Superior temporal gyrus (tissue), 1 donor: ENCODE data around the gene COL4A5.
A peak's percentile ranks its signal among the peaks of the same experiment; 100 is the strongest.
"Not testable (repeated sequence)": the region's sequence is repeated elsewhere in the genome, so short reads cannot be mapped to it uniquely, and the experiment has no call there.

Source experiments
- DNase-seq: peaks from one replicate; pipeline ENCODE4 v3.0.0-alpha.2; 2016; ENCODE audit errors: extremely low spot score

Gene COL4A5

DNA sequence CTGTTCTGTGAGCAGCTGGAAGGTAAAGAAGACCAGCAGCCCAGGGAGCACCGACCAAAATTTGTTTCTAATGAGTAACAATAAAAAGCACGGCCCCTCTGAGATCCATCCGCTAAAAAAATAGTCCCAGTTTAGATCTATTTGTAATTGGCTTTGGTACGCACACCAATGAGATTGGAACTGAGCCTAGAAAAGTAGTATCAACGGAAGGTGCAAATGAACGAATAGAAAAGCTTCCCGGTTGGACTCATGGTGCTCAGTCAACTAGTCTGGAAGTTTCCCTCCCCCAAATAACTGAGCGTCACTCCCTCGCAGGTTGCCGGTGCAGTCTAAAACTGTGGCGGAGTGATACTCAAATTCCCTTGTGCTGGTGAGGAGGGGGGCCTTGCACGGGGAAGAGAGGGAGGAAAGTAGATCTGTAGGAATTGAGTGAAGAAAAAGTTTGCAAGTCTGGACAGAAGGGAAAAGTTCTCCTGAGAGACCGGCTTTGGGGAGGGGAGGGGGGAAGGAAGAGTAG lies at the start of gene COL4A5:
Gene COL4A5, plus strand, starts transcription at position 413 of the 517 bp plus-strand sequence. CDS start 288 bp downstream, outside the sequence.
- DNase-seq: peak; percentile 21

DNA sequence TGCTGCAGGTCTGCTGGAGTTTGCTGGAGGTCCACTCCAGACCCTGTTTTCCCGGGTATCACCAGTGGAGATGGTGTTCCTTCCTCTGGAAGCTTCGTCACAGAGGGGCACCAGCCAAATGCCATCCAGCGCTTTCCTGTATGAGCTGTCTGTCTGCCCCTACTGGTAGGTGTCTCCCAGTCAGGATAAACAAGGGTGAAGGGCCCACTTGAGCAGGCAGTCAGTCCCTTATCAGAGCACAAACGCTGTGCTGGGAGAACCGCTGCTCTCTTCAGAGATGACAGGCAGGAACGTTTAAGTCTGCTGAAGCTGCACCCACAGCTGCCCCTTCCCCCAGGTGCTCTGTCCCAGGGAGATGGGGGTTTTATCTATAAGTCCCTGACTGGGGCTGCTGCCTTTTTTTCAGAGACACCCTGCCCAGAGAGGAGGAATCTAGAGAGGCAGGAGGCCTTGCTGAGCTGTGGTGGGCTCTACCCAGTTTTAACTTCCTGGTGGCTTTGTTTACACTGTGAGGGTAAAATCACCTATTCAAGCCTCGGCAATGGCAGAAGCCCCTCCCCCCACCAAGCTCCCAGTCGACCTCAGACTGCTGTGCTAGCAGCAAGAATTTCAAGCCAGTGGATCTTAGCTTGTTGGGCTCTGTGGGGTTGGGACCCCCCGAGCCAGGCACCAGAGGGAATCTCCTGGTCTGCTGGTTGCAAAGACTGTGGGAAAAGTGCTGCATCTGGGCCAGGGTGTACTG lies 48.5 kb upstream of the COL4A5 start:
- DNase-seq: not testable (repeated sequence)

DNA sequence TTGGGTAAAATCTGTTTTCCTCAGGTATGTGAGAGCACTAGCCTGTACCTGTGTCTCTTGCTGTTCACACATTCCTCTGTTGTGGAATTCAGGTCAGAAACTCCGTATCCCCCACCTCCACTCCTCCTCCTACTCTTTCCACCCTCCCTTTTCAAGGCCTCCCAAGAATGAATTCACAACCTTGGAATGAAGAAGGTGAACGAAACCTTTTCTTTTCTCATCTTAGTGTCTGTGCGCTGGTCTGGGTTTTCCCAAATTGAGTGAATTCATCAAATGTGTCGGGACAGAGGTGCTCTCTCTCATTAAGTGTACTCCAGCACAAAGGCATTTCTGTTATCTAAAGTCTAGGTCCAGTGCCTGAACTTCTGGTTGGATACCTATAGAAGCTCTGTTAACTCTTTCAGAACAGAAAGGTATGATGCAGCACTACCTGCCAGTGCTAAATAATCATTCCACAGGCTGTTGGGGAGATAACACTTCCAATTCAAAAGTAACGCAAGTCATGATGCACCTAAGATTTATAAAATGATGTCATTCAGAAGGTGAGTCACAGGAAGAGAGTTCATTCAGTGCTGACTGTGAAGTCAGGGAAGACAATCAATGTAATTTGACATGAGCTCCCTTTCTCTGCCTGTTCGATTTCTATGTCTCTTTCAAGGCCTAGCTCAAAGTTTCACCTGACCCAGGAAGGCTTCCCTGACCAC lies 43.3 kb upstream of the COL4A5 start:
- DNase-seq: no peak

DNA sequence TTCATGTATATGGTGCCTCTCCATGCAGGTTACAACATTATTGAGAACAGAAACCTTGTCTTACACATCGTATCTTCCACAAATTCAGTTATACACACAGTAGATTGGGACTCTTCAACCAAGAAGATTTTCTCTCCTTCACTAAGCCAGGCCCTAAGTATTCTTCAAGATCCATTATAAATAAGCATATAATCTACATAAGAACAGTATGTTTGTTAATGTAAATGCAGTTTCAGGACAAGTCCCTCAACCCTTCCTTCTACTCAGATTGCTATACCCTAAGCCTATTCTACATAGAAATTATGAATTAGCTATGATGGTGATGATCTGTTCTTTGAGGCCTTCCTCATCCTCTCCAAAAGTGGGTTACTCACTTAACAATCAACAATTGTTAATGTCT lies 42.7 kb upstream of the COL4A5 start:
- DNase-seq: no peak

DNA sequence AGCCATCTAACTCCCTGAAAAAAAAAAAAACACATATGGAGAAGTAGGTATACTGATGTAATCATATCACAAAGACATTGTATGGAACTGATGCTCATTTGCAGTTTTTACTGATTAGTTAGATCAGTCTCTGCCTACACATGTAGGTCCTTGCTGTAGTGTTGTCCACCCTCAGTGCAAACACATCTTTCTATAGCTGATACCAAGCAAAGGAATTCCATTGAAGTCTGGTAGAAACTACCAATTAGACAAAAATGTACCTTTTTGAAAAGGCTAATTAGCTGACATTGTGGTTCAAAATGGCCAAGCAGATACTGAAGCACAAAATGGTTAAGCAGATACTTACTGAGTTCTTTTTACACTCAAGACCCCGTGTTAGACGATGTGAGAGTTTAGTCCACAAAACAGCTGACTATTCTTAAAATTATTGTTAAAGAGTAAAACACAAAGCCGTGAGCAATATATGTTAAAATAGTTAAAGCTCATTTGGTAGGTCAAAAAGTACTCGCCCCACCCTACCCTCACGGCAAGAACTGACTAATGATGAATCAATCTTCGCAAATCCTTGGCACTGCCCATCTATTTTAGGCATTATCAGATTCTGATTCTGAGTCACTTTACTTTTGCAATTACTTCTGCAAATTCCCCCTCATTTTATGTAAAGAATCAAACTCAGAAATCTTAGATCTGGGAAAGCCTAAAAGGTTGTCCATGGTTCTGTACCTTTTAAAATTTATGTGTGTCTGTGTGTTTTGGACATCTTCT lies 41.8 kb upstream of the COL4A5 start:
- DNase-seq: no peak

DNA sequence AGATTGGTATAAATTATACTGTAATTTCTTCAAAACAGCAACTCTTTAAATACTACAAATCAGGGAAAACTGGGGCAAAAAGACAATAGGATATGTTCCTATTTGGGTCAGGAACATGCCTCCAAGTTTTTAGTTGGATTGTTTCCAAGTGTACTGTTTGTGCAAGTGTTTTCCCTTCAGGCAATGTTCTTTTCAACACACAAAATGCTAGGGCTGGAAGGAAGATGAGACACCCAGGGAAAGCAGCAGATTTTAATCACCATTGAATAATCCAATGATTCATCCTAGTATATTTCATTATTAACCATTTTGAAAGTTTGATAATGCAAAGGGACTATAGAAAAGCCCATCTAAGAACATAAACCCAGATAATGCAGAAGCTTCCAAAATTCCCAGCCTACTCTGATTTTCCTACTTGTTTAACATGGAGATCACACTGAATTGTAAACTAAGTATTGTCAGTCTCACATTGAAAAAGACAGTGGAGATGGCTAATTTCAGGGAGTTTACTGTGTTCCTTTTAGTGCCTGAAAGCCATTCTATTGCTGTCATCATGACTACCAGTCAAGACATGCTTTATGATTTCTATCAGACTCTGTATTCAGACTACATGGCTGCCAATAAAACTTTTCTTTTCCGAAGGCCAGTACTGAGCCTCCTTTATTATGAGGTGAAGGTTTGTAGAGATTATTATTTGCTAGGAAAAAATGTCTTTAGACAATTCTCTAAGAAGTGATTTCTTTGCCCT lies 40.0 kb upstream of the COL4A5 start:
- no peak for DNase-seq

DNA sequence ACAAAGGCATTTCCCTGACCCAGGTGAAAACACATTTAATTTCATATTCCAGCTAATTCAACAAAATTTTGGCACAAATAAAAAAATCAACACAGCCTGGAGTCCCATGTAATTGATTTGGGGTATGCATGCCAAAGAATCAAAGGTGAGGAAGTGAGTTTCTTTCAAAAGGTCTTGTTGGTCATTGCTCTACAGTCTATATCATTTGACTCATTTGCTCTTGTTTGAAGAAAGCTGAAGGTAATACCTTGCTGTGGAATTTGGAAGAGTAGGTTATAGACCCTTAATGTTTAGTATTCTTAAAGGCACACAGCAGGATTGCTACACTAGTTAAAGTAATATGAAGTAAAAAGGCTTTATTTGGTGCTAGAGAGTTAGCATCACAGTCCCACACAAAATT lies 26.9 kb upstream of the COL4A5 start:
- no peak for DNase-seq

DNA sequence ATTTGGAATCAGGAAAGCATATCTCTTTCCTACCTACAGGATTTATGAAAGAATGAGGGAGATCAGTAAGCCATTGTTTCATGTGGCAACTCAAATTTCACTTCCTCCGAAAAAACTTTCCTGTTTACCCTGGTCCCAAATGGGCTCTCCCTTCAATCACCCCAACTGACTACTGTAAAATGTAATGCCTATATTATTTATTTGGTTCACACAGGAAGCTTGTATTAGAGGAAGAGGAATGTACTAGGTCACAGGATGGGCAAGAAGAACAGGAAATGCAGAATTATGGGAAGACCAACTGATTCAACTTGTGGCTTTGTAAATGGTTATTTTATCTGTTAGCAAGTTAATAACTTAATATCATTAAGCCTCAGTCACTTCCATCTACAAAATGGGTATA lies 24.5 kb upstream of the COL4A5 start:
- no peak for DNase-seq

DNA sequence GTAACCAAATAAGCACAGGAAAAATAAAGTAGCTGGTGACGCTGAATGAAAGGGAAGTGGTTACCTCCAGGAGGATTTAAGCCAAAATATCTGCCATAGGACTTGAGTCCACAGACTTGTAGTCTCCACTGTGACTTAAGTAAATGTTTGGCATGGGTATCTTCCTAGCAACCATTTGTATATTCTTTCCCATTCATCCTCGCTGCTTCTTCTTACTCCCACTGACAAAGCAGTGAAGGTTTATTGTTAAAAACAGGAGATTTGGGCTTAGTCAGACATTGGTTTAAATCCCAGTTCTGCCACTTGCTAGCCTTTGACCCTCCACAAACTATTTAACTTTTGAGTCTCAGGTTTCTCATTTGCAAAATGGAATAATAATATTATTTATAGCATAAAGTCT lies 23.7 kb upstream of the COL4A5 start:
- no peak for DNase-seq

DNA sequence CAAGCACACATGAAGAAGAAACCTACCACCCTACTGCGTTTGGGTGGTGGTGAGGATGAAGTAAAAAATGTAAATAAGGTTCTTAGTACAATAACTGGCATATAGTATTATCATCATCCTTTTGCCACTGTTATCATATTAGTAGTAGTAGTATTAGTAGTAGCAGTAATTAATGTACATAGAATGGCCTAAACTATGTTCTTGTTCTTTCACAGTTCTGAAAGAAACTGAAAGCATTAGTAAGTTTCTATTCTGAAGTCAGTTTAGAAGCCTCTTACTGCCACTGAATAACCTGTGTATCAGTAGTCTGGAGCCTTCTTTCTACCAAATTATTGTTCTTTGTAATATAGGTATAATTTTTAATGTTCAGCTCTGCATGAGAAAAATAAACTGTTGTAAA lies 22.4 kb upstream of the COL4A5 start:
- no peak for DNase-seq

DNA sequence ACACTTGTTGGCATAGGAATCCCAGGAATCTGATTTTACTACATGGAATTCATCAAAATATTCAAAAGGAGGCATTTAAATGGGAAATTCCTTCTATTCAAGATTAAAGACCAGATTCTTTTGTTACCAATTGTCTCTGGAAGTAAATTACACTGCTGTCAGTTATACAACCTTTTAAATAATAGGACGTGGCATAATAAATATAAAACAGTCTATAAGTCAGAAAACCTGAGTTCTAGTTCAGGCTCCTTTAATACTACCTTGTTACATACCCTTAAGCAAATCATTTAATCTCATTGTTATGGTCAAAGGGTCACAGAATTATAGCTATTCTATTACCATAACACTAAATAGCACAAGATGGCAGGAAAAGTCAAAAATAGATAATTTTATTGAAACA lies 20.2 kb upstream of the COL4A5 start:
- no peak for DNase-seq

DNA sequence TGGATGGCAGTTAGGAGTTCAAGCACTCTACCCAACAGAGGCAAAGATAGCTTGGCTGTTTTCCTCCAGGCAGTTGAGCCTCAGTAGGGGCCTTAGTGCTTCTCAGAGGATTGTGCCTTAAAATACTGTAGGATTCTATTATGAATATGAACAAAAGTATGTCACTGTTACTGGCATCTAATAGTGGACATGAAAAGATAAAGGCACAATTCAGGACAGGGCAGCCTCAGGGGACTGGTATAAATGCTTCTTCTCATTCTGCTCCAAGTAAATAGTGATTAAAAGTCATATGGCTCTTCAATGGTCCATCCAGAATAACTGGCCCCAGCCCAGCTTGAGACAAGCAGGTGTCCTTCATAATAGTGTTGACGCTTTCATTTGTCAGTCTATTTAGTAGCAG lies 19.2 kb upstream of the COL4A5 start:
- DNase-seq: no peak

DNA sequence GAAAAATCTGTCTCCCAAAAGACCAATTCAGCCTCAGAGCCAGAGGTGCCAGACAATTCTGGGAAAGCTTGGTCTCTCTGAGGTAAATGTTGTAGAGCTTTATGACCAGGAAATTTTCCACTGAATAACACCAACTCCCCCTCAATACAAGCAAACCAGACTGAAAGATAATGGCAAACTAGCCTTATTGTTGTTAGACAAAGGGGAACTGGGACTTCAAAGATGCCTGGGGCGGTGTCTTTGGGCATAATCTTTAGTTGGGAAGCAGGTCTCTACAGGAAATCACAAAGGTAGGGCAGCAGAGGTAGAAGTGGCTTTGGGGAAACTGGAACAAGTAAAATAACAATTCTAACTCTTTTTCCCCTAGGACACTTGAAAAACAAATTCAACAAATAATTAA lies 13.4 kb upstream of the COL4A5 start:
- no peak for DNase-seq

DNA sequence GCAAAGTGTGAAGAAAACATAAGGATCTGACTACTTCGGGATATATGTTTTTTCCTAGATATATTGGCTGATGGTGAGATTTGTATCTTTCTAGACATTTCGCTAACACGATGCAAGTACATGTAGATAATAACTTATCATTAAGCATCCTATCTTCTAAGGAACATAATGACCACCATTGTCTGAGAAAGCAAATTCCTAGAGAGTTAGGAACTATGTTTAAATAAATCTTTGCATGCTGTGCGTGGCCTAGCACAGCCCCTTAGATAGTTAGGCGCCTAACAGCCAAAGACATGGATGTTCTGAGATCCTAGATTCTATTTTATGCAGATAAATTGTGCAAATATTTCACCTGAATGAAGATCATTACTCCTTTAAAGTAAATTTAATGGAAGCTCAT lies 4.4 kb upstream of the COL4A5 start:
- no peak for DNase-seq

DNA sequence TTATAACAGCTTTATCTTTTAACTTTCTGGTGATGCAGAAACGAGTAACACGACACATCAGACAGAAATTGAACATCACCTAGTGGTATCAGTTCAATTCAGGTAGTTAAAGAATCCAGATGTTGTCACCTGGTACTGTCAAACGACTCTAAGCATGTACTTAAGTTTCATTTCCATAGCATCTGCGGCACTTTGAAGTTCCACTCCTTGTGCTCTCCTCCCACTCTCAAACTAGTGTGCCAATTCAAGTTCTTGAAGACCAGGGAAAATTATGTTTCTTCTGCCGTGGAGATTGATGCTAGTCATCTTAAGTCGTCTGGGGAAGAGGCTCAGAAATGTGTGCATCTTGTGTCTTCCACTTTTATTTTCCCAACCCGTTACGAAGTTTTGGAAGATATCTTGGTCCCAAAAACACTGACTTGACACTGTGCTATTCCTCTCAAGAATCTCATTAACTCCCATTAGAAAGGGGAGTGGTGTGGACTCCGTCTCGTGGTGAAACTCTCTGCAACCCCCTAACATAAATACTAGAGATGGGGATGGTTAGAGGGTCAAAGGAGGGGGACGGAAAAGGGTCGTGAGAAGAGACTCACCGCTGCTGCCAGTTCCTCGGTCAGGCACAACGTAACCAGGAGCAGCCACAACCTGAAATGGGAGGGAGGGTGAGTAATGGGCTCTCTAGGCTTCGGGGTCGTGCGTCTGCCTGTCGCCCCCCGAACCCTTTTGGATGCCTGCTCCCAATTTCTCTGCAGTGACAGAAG lies 2.1 kb upstream of the COL4A5 start:
- no peak for DNase-seq

DNA sequence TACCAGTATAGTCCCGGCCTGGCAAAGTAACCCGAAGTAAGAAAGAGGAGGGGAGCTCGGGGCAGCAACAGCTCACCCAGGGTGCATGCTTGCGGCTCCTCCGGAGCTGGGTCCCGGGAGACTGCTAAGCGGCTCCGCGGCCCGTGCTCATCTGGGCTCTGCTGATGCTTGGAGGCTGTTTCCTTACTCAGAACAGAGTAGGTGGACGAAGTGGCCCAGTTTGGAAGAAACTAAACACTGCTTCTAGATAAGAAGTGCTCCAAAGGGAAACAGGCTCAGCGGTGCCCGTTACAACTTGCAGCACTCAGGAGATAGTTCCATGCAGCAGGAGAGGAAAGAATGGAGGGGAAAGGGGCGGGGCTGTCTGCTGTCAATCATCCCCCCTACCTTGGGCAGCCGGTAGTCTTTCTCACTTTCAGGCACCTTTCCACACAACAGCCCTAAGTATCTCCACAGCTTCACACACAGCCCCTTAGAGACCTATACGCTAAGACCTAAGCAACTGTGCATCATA lies 1.5 kb upstream of the COL4A5 start, which contains the start of gene COL4A6:
Gene COL4A6, minus strand, starts transcription at position 313 of the 514 bp plus-strand sequence. Its CDS starts 226 bp downstream, at position 87.
- no peak for DNase-seq

DNA sequence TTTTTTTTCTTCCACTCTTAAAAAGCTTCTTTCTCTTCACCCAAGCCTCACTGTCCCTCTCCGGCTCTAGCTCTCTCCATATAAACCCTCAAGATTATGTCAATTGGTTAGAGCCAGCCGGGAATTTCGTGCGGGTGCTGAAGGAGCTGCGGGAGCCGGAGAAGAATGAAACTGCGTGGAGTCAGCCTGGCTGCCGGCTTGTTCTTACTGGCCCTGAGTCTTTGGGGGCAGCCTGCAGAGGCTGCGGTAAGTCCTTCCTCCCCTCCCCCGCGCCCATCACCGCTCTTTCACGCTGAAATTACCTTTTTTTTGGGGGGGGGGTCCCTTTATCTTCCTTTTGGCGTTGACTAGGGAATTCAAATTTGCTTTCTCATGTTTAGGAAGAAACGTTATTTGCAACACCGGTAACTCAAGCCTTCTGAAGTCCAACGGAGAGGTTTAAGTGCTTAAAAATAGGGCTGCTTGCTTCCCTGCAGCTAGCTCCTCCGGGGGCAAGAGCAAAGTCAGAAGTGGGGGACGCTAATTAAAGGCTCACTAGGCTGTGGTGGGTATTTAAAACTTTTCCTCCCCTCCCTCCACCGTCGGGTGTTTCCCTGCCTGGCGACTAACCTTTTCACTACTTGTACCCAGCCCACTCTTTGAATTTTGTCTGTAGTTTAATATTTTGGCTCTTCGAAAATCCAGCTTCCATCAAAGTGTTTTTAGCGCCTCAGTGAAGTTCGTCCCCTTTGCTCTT lies 491 bp downstream of the COL4A5 start:
- no peak for DNase-seq

DNA sequence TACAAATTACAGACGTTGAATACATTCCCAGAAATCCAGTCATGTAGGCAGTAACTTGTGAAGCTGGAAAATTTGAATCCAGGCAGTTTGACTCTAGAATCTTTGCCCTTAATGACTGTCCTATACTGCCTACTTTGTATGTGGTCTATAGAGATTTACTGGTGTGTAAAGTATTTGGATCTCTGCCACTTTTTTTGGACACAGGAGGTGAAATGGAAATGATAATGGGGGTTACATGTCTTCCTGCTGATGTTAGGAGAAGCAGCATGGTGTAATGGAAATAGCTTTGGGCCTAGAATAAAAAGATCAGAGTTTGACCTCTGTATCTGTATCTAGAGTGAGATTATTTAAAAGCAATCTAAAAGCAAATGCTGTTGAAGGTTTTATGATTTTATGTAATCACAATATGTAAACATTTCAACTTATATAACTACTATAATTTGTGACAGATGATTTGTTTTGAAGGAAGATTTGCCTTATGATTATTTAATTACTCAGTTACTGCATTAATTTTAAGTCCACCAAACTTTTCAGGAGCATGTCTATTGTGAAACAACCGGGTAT lies 3.3 kb downstream of the COL4A5 start:
- no peak for DNase-seq

DNA sequence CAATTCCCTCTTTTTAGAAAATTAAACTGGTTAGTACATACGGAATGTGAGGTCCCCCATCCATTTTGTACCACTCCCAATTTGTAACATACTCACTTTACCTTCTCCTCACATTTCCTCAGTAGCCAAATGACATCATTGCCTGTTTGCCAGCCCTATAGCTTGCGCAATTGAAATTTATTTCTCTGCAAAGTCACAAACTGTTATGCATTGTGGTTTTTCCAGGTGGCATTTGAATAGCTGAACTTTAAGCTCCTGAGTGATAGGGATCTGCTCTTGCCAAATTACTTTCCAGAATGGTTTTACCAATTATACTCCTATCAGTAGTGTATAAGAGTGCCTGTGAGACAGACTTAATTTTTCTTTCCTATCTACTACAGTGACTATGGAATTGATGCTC lies 7.7 kb downstream of the COL4A5 start:
- no peak for DNase-seq

DNA sequence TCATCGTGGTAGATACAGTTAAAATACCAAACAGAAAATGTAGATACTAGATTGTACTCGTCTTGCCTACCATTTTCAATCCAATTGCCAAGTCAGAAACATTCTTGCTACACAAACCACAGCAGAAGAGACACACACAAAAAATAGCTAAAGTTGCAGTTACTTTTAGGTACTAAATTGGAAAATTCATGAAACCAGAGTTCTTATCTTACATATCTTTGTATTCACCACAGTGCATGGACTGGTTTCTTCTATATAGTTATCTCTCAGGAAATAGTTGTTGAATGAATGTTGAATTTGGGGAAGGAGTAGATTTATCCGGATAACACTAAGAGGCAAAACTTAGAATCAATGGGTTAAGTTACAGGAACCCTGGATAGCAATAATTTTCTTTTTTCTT lies 14.2 kb downstream of the COL4A5 start:
- no peak for DNase-seq
